HCT116 (cell line): ENCODE measurements around the gene IFNA1. TPM values are rescaled to one million over a fixed set of nuclear protein-coding genes. Genes with fewer than 3 reads are reported as not detected.

Source experiments
- ATAC-seq: fragments of 200-7000 bp; cut with Tn5 transposase; 2 replicates; pipeline ENCODE4 v1.9.1; 2020; ENCODE audit warnings: mild to moderate bottlenecking, moderate library complexity
- BruUV-seq: library from RNA; stranded (reverse); fragments of 400-500 nt; replicated peaks from 2 replicates; lab custom pipeline; 2021; lab: Mats Ljungman, UMichigan
- CTCF ChIA-PET: fragments of 300-600 bp; sonication (Branson Sonifier 250); formaldehyde crosslinking; loops from one replicate; lab custom pipeline; 2021; ENCODE audit warnings: antibody characterized with exemption; lab: Charles Lee
- POLR2A ChIA-PET: fragments of 300-600, 350-600 bp; sonication (Branson Sonifier 250); formaldehyde crosslinking; loops from one replicate; lab custom pipeline; 2021; ENCODE audit warnings: antibody characterized with exemption; lab: Charles Lee
- RAD21 ChIA-PET, 2 experiments: fragments of 300-600 bp; sonication (Branson Sonifier 250); formaldehyde crosslinking; loops; one replicate each; lab custom pipeline; 2023; ENCODE audit warnings: low total read pairs in 2 of 2; ENCODE audit not compliant: uncharacterized antibody in 2 of 2, unreplicated experiment in 2 of 2, low non-redundant PET in 1 of 2; lab: Charles Lee
- DNase-seq: peaks from one replicate; pipeline ENCODE4 v3.0.0-alpha.2; 2010; ENCODE audit warnings: low read depth, low spot score
- H2AFZ ChIP-seq: fragments of 200-600 bp; shearing (Covaris generic), sonication (generic); 2 replicates; pipeline ENCODE4 v1.6.1; 2017; ENCODE audit warnings: low read depth, mixed run types, mixed read lengths, antibody characterized with exemption, low read length; ENCODE audit not compliant: poor library complexity, severe bottlenecking
- H3K27ac ChIP-seq: 2 replicates; pipeline ENCODE4 v1.5.1; 2012; ENCODE audit warnings: low read depth, low read length
- H3K27me3 ChIP-seq: fragments of 200-600 bp; sonication (generic); 2 replicates; pipeline ENCODE4 v1.6.1; 2016; ENCODE audit warnings: mixed run types, low read length, mixed read lengths; ENCODE audit not compliant: insufficient read depth
- H3K36me3 ChIP-seq, 2 experiments: fragments of 200-500 bp in 1 of 2; fragments of 200-600 bp in 1 of 2; sonication (Bioruptor generic) in 1 of 2; sonication (generic) in 1 of 2; 2 replicates each; pipeline versions ENCODE4 v1.5.1 to v1.6.1; 2014 to 2016; ENCODE audit warnings: low read length in 2 of 2, inconsistent platforms in 1 of 2, mixed read lengths in 1 of 2, mixed run types in 1 of 2; ENCODE audit not compliant: insufficient read depth in 2 of 2, control insufficient read depth in 1 of 2
- H3K4me1 ChIP-seq, 2 experiments: fragments of 200-600 bp in 1 of 2; sonication (generic) in 1 of 2; 2 replicates each; pipeline versions ENCODE4 v1.5.1 to v1.6.1; 2012 to 2017; ENCODE audit warnings: low read length in 2 of 2, inconsistent platforms in 1 of 2, mild to moderate bottlenecking in 1 of 2, mixed read lengths in 1 of 2, mixed run types in 1 of 2, moderate library complexity in 1 of 2; ENCODE audit not compliant: insufficient read depth in 2 of 2, control insufficient read depth in 1 of 2
- H3K4me2 ChIP-seq: fragments of 200-600 bp; sonication (generic); 2 replicates; pipeline ENCODE4 v1.6.1; 2017; ENCODE audit warnings: mixed run types, low read length, mixed read lengths
- H3K4me3 ChIP-seq, 2 experiments: fragments of 200-600 bp in 1 of 2; sonication (generic) in 1 of 2; replicated peaks in 1 of 2; 2 replicates each; pipeline ENCODE4 v1.5.1; 2011 to 2016; ENCODE audit warnings: low read length in 2 of 2, control low read depth in 1 of 2, low read depth in 1 of 2, mild to moderate bottlenecking in 1 of 2, mixed read lengths in 1 of 2, mixed run types in 1 of 2
- H3K79me2 ChIP-seq: fragments of 200-600 bp; sonication (generic); 2 replicates; pipeline ENCODE4 v1.6.1; 2017; ENCODE audit warnings: mild to moderate bottlenecking, mixed run types, low read length, moderate library complexity, mixed read lengths; ENCODE audit not compliant: insufficient read depth
- H3K9ac ChIP-seq: fragments of 200-600 bp; sonication (generic); 2 replicates; pipeline ENCODE4 v1.6.1; 2016; ENCODE audit warnings: low read length, mixed read lengths
- H3K9me2 ChIP-seq: fragments of 200-600 bp; sonication (generic), shearing (Covaris generic); 2 replicates; pipeline ENCODE4 v1.6.1; 2017; ENCODE audit warnings: mixed run types, mild to moderate bottlenecking, moderate library complexity; ENCODE audit not compliant: insufficient read depth
- H3K9me3 ChIP-seq, 2 experiments: fragments of 200-500 bp in 1 of 2; fragments of 200-600 bp in 1 of 2; sonication (Bioruptor generic) in 1 of 2; sonication (generic) in 1 of 2; 2 replicates each; pipeline ENCODE4 v1.6.1; 2014 to 2017; ENCODE audit warnings: low read length in 2 of 2, mixed read lengths in 2 of 2, inconsistent platforms in 1 of 2, low read depth in 1 of 2, mild to moderate bottlenecking in 1 of 2, mixed run types in 1 of 2, moderate library complexity in 1 of 2; ENCODE audit not compliant: control insufficient read depth in 1 of 2, insufficient read depth in 1 of 2
- H4K20me1 ChIP-seq: fragments of 200-600 bp; sonication (generic), shearing (Covaris generic); 2 replicates; pipeline ENCODE4 v1.6.1; 2017; ENCODE audit warnings: mixed run types, mild to moderate bottlenecking, moderate library complexity; ENCODE audit not compliant: insufficient read depth
- ATF3 ChIP-seq: IDR thresholded peaks from 2 replicates; pipeline ENCODE4 v1.6.1; 2012
- CEBPB ChIP-seq: IDR thresholded peaks from 2 replicates; pipeline ENCODE4 v1.6.1; 2012; ENCODE audit warnings: low read depth
- CTCF ChIP-seq, 3 experiments: fragments of 200-600 bp in 1 of 3; sonication (generic) in 1 of 3; IDR thresholded peaks in 2 of 3; conservative IDR thresholded peaks in 1 of 3; 2 replicates each; pipeline ENCODE4 v1.5.1; 2012 to 2017; ENCODE audit warnings: low read depth in 2 of 3, low read length in 2 of 3, antibody characterized with exemption in 1 of 3, borderline replicate concordance in 1 of 3, control low read depth in 1 of 3, mild to moderate bottlenecking in 1 of 3, mixed read lengths in 1 of 3, mixed run types in 1 of 3, moderate library complexity in 1 of 3; ENCODE audit not compliant: insufficient read depth in 1 of 3
- EGR1 ChIP-seq: IDR thresholded peaks from 2 replicates; pipeline ENCODE4 v1.6.1; 2012; ENCODE audit warnings: low read depth
- MAX ChIP-seq: IDR thresholded peaks from 2 replicates; pipeline ENCODE4 v1.6.1; 2012
- RAD21 ChIP-seq: IDR thresholded peaks from 2 replicates; pipeline ENCODE4 v1.6.1; 2012; ENCODE audit warnings: low read depth, mild to moderate bottlenecking
- SIN3A ChIP-seq: IDR thresholded peaks from 2 replicates; pipeline ENCODE4 v1.6.1; 2012; ENCODE audit warnings: low read depth
- SP1 ChIP-seq: IDR thresholded peaks from 2 replicates; pipeline ENCODE4 v1.6.1; 2012; ENCODE audit warnings: low read depth
- intact Hi-C: fragments of 100-400 bp; cut with micrococcal nuclease; formaldehyde crosslinking; loops from 2 replicates; pipeline ENCODE4 v1.10.0; 2022
- total RNA-seq: library from RNA; stranded (reverse); gene quantifications from one replicate; pipeline ENCODE4 v1.2.1, GENCODE V29; 2021; ENCODE audit not compliant: unreplicated experiment

The IFNA1 gene
- total RNA-seq, 1 experiment from 2014 or later = not detected

GRCh38 chr9:21470126-21470525 lies 29.9 kb downstream of the IFNA1 start:
- BruUV-seq = no TSS peak
- Histone ChIP-seq H2AFZ (no peak overlapping the region), H3K4me2 (no peak overlapping the region), H3K4me1 (0 out of 4 replicates have a peak, but pooled peaks cover 0 to 3% of the 10 kb centered on the region in 2 experiments), H3K27me3 (no peaks in the 10 kb centered on the region), H3K9me2 (no peaks in the 10 kb centered on the region), H3K9ac (no peak overlapping the region), H3K36me3 (no peaks in the 10 kb centered on the region), H3K4me3 (no peak overlapping the region), H3K27ac (no peak overlapping the region), H4K20me1 (no peaks in the 10 kb centered on the region), H3K79me2 (no peaks in the 10 kb centered on the region), H3K9me3 (no peaks in the 10 kb centered on the region)
- no peak for ATAC-seq
- no peak for TF ChIP-seq SP1
- TF ChIP-seq ATF3 = no peak
- no peak for TF ChIP-seq RAD21
- no peak for TF ChIP-seq MAX
- TF ChIP-seq CTCF (IDR thresholded peaks at IDR 0.05 in 2 of 3, conservative IDR thresholded peaks at IDR 0.05 in 1 of 3; ENCODE audit: borderline replicate concordance in 1 of 3, insufficient read depth in 1 of 3, low read depth in 2 of 3, low read length in 2 of 3) = no peak
- TF ChIP-seq SIN3A = no peak
- no peak for TF ChIP-seq EGR1
- CTCF ChIA-PET = interaction anchor here (1.0 kb wide), 1 partner anchor 74 kb away, joined by 4 read pairs; no protein-coding TSS in a partner anchor
- POLR2A ChIA-PET = no interaction called here
- intact Hi-C loops = no loop called here
- no peak for DNase-seq
- RAD21 ChIA-PET = no interaction called here

GRCh38 chr9:21473236-21473635 lies 33.0 kb downstream of the IFNA1 start:
- Histone ChIP-seq H3K27me3 (no peaks in the 10 kb centered on the region), H3K9me3 (no peaks in the 10 kb centered on the region), H3K9me2 (no peaks in the 10 kb centered on the region), H3K4me1 (no peaks in the 10 kb centered on the region), H3K4me2 (no peak overlapping the region), H3K79me2 (no peaks in the 10 kb centered on the region), H3K36me3 (no peaks in the 10 kb centered on the region), H3K9ac (no peak overlapping the region), H3K27ac (no peak overlapping the region), H3K4me3 (no peak overlapping the region), H4K20me1 (no peaks in the 10 kb centered on the region), H2AFZ (no peak overlapping the region)
- ChIA-PET RAD21 (no interaction called here), POLR2A (no interaction called here), CTCF (interaction anchor here (0.9 to 1.0 kb wide), 2 partner anchors 147 to 238 kb away, joined by 3 read pairs; no protein-coding TSS in a partner anchor)
- ATAC-seq (peak; percentile 74), DNase-seq (no peak)
- TF ChIP-seq CTCF (IDR thresholded peaks at IDR 0.05 in 2 of 3, conservative IDR thresholded peaks at IDR 0.05 in 1 of 3; ENCODE audit: borderline replicate concordance in 1 of 3, insufficient read depth in 1 of 3, low read depth in 2 of 3, low read length in 2 of 3) (peak; percentile 5 to 39 (median 34); a peak in 2 of 6 replicates), CEBPB (no peak)
- no TSS peak for BruUV-seq
- intact Hi-C loops = no loop called here
